ENCODE data around the gene SCAMP2. TPM values are rescaled to one million over a fixed set of nuclear protein-coding genes. Genes with fewer than 3 reads are reported as not detected.

Gene SCAMP2
- total RNA-seq, 1 donor from 2014 or later, result 42.6 TPM

DNA sequence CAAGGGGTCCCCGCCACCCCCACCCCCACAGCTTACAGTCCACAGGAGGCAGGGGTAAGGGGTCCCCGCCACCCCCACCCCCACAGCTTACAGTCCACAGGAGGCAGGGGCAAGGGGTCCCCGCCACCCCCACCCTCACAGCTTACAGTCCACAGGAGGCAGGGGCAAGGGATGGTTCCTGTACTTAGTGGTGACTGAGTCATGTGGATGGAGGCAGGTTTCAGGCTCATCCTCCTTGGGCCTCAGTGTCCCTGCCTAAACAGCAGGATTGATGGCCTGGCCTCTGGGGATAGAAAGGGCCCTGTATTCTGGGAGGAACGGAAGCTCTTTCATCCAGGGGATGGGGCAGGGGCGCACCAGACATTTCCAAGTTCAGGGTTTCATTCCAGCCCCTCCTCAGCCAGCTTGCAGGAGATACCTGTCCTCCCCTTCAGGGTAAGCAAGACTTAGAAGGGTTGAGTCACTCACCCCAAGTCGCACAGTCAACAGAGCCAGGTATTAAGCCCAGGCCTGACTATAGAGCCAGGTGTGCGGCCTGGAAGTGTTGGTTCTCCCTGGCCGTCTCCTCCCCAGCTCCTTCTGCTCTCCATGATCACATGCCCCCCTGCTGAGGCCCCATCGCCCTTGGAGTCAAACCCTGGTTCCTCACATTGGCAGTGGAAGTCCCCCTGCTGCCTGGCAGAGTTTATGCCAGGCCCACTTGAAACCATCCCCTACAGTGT is 78.8 kb downstream of the SCAMP2 start:
- ATAC-seq (no peak), DNase-seq (ENCODE audit: missing footprints) (no peak)
- intact Hi-C loops (cut with DNase I), result no loop called here

Small RNA genes within 50 kb of the gene (microRNA-seq; reads per million reads assigned to microRNA genes)
- gene MIR6882, result not detected

Other genes with a start within 250 kb of the SCAMP2 start
- gene EDC3, start 177.3 kb downstream of the SCAMP2 start, total RNA-seq, result 13.5 TPM
- 0.32 TPM for gene CYP1A1, start 147.8 kb downstream of the SCAMP2 start, total RNA-seq
- gene CYP1A2, start 124.5 kb downstream of the SCAMP2 start, total RNA-seq, result not detected
- 41.8 TPM for gene CSK, start 91.3 kb downstream of the SCAMP2 start, total RNA-seq
- 21.9 TPM for gene LMAN1L, start 60.5 kb downstream of the SCAMP2 start, total RNA-seq
- gene CPLX3, start 46.7 kb downstream of the SCAMP2 start, total RNA-seq, result 2.8 TPM
- 42.3 TPM for gene ULK3, start 30.2 kb downstream of the SCAMP2 start, total RNA-seq
- 60.8 TPM for gene MPI, start 16.7 kb upstream of the SCAMP2 start, total RNA-seq
- gene FAM219B, start 33.5 kb upstream of the SCAMP2 start, total RNA-seq, result 110 TPM
- 1,490 TPM for gene COX5A, start 64.7 kb upstream of the SCAMP2 start, total RNA-seq
- 2.7 TPM for gene RPP25, start 83.4 kb upstream of the SCAMP2 start, total RNA-seq
- gene SCAMP5, start 122.2 kb upstream of the SCAMP2 start, total RNA-seq, result 1.9 TPM
- 5.2 TPM for gene PPCDC, start 150.2 kb upstream of the SCAMP2 start, total RNA-seq

Data from Right ventricle myocardium inferior (tissue), 1 donor.